Medulla oblongata (tissue), 1 donor: ENCODE data around the gene LTO1.
"Not testable (repeated sequence)": the region's sequence is repeated elsewhere in the genome, so short reads cannot be mapped to it uniquely, and the experiment has no call there.

ENCODE experiments used
- DNase-seq: peaks from one replicate; pipeline ENCODE4 v3.0.0-alpha.2; 2015; ENCODE audit errors: extremely low spot score

Gene LTO1

GRCh38 chr11:69634069-69634468, 41.1 kb downstream of the LTO1 start:
- DNase-seq = no peak

DNA sequence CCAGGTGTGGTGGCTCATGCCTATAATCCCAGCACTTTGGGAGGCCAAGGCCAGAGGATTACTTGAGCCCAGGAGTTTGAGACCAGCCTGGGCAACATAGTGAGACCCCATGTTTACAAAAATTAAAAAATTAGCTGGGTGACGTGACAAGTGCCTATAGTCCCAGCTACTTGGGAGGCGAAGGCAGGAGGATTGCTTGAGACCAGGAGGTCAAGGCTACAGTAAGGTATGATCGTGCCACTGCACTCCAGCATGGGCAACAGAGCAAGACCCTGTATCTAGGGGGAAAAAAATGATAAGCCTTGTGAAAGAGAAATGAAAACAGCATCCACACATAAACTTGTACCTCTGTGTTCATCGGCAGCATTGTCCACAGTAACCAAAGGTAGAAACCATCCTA, 42.3 kb downstream of the LTO1 start:
- DNase-seq = no peak

- DNase-seq = no peak
Measured at GRCh38 chr11:69630424-69630823, 44.7 kb downstream of the LTO1 start.

- no peak for DNase-seq
Measured at GRCh38 chr11:69630017-69630416, 45.1 kb downstream of the LTO1 start.

GRCh38 chr11:69627551-69627950, 47.6 kb downstream of the LTO1 start:
- no peak for DNase-seq

GRCh38 chr11:69625476-69625875, 49.7 kb downstream of the LTO1 start:
- DNase-seq = no peak

DNA sequence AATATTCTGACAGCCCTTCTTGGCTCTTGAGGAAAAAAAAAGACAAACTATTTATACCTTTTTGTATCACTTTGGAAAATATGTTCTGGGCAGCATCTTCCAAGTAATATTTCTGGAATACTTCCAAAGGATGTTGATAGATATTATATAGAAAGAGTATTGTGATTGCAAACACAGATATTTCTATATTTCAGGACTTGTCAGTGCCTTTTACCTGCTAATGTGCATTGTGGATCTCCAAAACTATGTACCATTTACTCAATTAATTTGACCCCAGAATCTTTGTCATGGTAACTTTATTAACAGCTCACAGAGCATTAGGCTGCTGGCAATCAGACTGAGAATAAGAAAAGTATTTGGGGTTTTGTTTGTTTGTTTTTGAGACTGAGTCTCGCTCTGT, 50.9 kb downstream of the LTO1 start:
- no peak for DNase-seq

DNA sequence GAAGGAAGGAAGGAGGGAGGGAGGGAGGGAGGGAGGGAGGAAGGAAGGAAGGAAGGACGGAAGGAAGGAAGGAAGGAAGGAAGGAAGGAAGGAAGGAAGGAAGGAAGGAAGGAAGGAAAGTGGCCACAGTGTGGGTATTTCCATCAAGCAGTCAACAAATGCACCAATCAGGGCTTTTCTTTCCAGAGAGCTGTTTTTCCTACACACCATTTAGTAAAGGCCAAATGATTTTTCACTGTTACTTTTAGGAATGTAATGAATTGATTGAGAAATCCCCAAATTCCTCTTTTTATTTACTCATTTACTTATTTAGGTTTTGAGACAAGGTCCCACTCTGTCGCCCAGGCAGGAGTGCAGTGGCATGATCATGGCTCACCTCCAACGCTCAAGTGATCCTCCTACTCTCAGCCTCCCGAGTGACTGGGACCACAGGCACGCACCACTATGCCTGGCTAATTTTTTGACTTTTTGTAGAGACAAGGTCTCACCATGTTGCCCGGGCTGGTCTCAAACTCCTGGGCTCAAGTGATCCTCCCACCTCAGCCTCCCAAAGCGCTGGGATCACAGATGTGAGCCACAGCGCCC, 53.0 kb downstream of the LTO1 start:
- DNase-seq = not testable (repeated sequence)

- no peak for DNase-seq
Measured at GRCh38 chr11:69620683-69621290, 54.4 kb downstream of the LTO1 start.

- no peak for DNase-seq
Measured at GRCh38 chr11:69618237-69618636, 56.9 kb downstream of the LTO1 start.

DNA sequence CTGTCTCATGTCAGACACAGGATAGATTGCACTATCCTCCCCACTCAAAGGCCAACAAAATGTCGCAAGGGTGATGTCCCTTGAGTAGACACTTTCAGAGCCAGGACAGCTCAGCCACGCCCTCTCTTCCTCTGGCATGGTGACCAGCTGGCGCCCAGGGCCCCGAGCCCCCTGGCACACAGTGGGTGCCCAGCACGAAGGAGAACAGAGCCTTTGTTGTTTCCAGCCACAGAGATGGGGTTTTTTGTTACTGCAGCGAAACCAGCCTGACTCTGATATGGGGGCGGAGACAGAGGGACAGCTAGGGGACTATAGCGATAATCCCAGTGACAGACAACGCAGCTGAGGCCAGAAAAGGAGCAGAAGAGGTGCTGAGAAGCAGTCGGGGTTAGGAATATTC, 57.5 kb downstream of the LTO1 start:
- DNase-seq = no peak

DNA sequence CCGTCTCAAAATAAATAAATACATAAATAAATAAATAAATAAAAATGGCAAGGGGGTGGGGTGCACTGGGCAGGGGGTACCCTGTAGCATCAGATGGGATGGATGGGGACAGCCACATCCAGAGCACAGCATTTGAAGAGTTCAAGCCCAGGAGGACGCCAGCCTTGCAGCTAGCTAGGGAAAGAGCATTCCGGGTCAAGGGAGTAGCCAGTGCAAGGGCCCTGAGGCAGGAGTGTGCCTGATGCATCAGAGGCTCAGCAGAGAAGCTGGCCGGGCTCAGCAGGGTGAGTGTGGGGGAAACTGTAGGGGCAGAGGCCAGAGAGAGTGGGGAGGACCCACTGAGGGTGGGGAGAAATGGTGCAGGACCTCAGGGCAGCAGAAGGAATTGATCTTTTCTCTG, 57.9 kb downstream of the LTO1 start:
- DNase-seq = no peak
